ENCODE results near the gene NRN1L. TPM values are rescaled to one million over a fixed set of nuclear protein-coding genes. Genes with fewer than 3 reads are reported as not detected.

Gene NRN1L
- total and polyA plus RNA-seq, 7 donors, result 1.1 TPM; not detected in 6

GRCh38 chr16:67930191-67930590 is 45.5 kb downstream of the NRN1L start:
- 94 to 96% methylated on average over 14 of the region's 14 CpGs for WGBS, 2 donors
- peak; percentile 61 for DNase-seq
- H3K9me3 ChIP-seq, result no peaks in the 10 kb centered on the region
- peaks cover 8 to 50% (median 16%) of the 10 kb centered on the region in 4 donors for H3K36me3 ChIP-seq
- no peak overlapping the region for H3K4me3 ChIP-seq
- H3K27me3 ChIP-seq, result no peaks in the 10 kb centered on the region
- TF ChIP-seq EP300 (IDR thresholded peaks at IDR 0.05) (no peak), POLR2A (IDR thresholded peaks at IDR 0.05) (no peak), POLR2AphosphoS5 (IDR thresholded peaks at IDR 0.05) (no peak)
- TF ChIP-seq, protein P1, sequence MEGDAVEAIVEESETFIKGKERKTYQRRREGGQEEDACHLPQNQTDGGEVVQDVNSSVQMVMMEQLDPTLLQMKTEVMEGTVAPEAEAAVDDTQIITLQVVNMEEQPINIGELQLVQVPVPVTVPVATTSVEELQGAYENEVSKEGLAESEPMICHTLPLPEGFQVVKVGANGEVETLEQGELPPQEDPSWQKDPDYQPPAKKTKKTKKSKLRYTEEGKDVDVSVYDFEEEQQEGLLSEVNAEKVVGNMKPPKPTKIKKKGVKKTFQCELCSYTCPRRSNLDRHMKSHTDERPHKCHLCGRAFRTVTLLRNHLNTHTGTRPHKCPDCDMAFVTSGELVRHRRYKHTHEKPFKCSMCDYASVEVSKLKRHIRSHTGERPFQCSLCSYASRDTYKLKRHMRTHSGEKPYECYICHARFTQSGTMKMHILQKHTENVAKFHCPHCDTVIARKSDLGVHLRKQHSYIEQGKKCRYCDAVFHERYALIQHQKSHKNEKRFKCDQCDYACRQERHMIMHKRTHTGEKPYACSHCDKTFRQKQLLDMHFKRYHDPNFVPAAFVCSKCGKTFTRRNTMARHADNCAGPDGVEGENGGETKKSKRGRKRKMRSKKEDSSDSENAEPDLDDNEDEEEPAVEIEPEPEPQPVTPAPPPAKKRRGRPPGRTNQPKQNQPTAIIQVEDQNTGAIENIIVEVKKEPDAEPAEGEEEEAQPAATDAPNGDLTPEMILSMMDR (IDR thresholded peaks at IDR 0.05), result no peak
- intact Hi-C loops (cut with DNase I), result loop anchor here (10.0 kb wide), 1 partner anchor 405 kb away; the partner anchor contains the start of gene RIPOR1
- no peak overlapping the region for H3K27ac ChIP-seq
- peaks cover 0 to 22% (median 16%) of the 10 kb centered on the region in 4 donors for H3K4me1 ChIP-seq

- Histone ChIP-seq H3K4me3 (no peak overlapping the region), H3K27me3 (no peaks in the 10 kb centered on the region), H3K4me1 (peaks cover 0 to 24% (median 19%) of the 10 kb centered on the region in 4 donors), H3K9me3 (no peaks in the 10 kb centered on the region), H3K36me3 (peaks cover 8 to 50% (median 16%) of the 10 kb centered on the region in 4 donors), H3K27ac (no peak overlapping the region)
- intact Hi-C loops (cut with DNase I), result loop anchor here (10.0 kb wide), 1 partner anchor 406 kb away; the partner anchor contains the start of gene RIPOR1
- TF ChIP-seq POLR2A (IDR thresholded peaks at IDR 0.05), result no peak
- TF ChIP-seq, protein P1 (IDR thresholded peaks at IDR 0.05), result no peak
- 94% methylated on average over 17 of the region's 17 CpGs for WGBS, 2 donors
- DNase-seq, result peak; percentile 56
Measured at GRCh38 chr16:67930678-67931211, 46.1 kb downstream of the NRN1L start.

GRCh38 chr16:67931712-67932461 is 47.2 kb downstream of the NRN1L start, which contains the start of gene CTRL:
Gene CTRL (minus strand): TSS chr16:67931862. CDS start chr16:67931852, 10 bp downstream.
- peaks cover 0 to 18% (median 15%) of the 10 kb centered on the region in 4 donors for H3K4me1 ChIP-seq
- no peak within 1 kb of the TSS for H3K4me3 ChIP-seq
- TF ChIP-seq, protein P1 (IDR thresholded peaks at IDR 0.05), result no peak
- no peak for TF ChIP-seq EP300 (IDR thresholded peaks at IDR 0.05)
- TF ChIP-seq POLR2A (IDR thresholded peaks at IDR 0.05), result no peak
- TF ChIP-seq POLR2AphosphoS5 (IDR thresholded peaks at IDR 0.05), result no peak
- 89 to 91% methylated on average over 15 of the region's 15 CpGs for whole genome bisulfite sequencing, 2 donors
- no peak for DNase-seq
- H3K9me3 ChIP-seq, result no peaks in the 10 kb centered on the region
- peaks cover 8 to 50% (median 16%) of the 10 kb centered on the region in 4 donors for H3K36me3 ChIP-seq
- intact Hi-C loops (cut with DNase I), result loop anchor here (10.0 kb wide), 1 partner anchor 407 kb away; the partner anchor contains the start of gene RIPOR1
- H3K27ac ChIP-seq, result no peak within 1 kb of the TSS
- H3K27me3 ChIP-seq, result no peaks in the 10 kb centered on the region

DNA sequence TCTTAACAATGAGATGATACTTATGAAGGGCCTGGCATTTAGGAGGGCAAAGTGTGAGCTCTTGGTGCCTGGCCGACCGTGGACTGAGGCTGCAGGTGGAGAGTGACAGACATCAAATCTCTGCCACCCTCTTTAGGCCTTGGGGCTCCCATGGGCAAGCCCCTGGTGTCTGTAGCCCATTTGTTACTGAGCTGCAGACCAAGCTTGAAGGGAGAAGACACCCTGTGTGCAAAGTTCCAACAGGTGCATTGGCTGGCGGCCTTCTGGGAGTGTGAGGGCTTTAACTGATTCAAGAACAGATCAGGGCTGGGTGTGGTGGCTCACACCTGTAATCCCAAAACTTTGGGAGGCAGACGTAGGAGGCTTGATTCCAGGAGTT is 47.8 kb downstream of the NRN1L start:
- Histone ChIP-seq H3K36me3 (peaks cover 4 to 46% (median 14%) of the 10 kb centered on the region in 4 donors), H3K27ac (no peak overlapping the region), H3K27me3 (no peaks in the 10 kb centered on the region), H3K9me3 (no peaks in the 10 kb centered on the region), H3K4me3 (no peak overlapping the region), H3K4me1 (peaks cover 0 to 24% (median 21%) of the 10 kb centered on the region in 4 donors)
- TF ChIP-seq POLR2AphosphoS5 (IDR thresholded peaks at IDR 0.05), result no peak
- TF ChIP-seq, protein P1 (IDR thresholded peaks at IDR 0.05), result no peak
- TF ChIP-seq EP300 (IDR thresholded peaks at IDR 0.05), result no peak
- no peak for TF ChIP-seq POLR2A (IDR thresholded peaks at IDR 0.05)
- 89 to 92% methylated on average over 4 of the region's 4 CpGs for WGBS, 2 donors
- intact Hi-C loops (cut with DNase I), result loop anchor here (10.0 kb wide), 1 partner anchor 408 kb away; the partner anchor contains the start of gene RIPOR1
- no peak for DNase-seq
